ENCODE results near the gene CYBA. TPM values are rescaled to one million over a fixed set of nuclear protein-coding genes. Genes with fewer than 3 reads are reported as not detected.

CYBA gene
- total and polyA plus RNA-seq, 2 of the 13 experiments (the other 11 are each of a cell fraction or from before 2014, with no cell fraction given), result 196 to 250 TPM

DNA sequence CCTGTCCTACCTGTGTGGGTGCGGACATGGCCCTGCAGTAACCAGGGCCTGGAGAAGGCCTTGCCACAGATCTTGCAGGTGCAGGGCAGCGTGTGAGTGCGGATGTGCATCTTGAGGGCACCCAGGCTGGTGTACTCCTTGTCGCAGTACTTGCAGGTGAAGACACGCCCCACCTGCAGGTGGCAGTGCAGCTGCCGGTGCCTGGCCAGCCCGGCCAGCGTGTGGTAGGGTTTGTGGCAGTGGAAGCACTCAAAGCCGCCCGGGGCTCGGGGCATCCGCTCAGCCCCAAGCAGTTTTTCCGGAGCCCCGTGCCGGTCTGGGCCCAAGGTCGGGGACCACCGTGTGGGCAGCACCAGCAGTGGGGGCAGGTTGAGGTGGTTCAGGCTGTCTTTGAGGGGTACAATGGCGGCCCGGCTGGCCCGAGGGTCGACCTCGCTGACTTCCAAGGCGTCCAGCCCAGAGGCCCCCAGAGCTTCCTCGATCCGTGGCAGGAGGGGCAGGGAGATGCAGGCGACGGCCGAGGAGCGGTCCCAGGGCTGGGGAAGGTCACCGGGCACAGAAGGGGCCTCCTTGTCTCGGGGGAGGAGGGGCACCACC lies 30.3 kb upstream of the CYBA start (continued):
- TF ChIP-seq ZNF563 (CRISPR knock-in tag; IDR thresholded peaks at IDR 0.05), result no peak
- no peak for TF ChIP-seq SETDB1 (CRISPR knock-in tag; IDR thresholded peaks at IDR 0.05; ENCODE audit: borderline replicate concordance)
- no peak for TF ChIP-seq SUZ12 (IDR thresholded peaks at IDR 0.05; ENCODE audit: low read depth, low read length)
- TF ChIP-seq ZNF446 (CRISPR knock-in tag; IDR thresholded peaks at IDR 0.05), result no peak
- TF ChIP-seq IRX3 (CRISPR knock-in tag; IDR thresholded peaks at IDR 0.05; ENCODE audit: borderline replicate concordance, low read depth), result no peak
- TF ChIP-seq ASH2L (IDR thresholded peaks at IDR 0.05; ENCODE audit: insufficient read length, low read depth, low read length), result no peak
- TF ChIP-seq, protein P1, sequence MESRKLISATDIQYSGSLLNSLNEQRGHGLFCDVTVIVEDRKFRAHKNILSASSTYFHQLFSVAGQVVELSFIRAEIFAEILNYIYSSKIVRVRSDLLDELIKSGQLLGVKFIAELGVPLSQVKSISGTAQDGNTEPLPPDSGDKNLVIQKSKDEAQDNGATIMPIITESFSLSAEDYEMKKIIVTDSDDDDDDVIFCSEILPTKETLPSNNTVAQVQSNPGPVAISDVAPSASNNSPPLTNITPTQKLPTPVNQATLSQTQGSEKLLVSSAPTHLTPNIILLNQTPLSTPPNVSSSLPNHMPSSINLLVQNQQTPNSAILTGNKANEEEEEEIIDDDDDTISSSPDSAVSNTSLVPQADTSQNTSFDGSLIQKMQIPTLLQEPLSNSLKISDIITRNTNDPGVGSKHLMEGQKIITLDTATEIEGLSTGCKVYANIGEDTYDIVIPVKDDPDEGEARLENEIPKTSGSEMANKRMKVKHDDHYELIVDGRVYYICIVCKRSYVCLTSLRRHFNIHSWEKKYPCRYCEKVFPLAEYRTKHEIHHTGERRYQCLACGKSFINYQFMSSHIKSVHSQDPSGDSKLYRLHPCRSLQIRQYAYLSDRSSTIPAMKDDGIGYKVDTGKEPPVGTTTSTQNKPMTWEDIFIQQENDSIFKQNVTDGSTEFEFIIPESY (CRISPR knock-in tag; IDR thresholded peaks at IDR 0.05), result peak; percentile 9; the same call in 1 of the 2 replicates
- TF ChIP-seq ZNF180 (CRISPR knock-in tag; IDR thresholded peaks at IDR 0.05; ENCODE audit: borderline replicate concordance, low read depth), result no peak
- TF ChIP-seq ZC3H4 (CRISPR knock-in tag; IDR thresholded peaks at IDR 0.05; ENCODE audit: borderline replicate concordance), result no peak
- TF ChIP-seq, protein P2, sequence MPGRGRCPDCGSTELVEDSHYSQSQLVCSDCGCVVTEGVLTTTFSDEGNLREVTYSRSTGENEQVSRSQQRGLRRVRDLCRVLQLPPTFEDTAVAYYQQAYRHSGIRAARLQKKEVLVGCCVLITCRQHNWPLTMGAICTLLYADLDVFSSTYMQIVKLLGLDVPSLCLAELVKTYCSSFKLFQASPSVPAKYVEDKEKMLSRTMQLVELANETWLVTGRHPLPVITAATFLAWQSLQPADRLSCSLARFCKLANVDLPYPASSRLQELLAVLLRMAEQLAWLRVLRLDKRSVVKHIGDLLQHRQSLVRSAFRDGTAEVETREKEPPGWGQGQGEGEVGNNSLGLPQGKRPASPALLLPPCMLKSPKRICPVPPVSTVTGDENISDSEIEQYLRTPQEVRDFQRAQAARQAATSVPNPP (CRISPR knock-in tag; IDR thresholded peaks at IDR 0.05), result no peak
- peak; percentile 88 for TF ChIP-seq KDM4B (CRISPR knock-in tag; IDR thresholded peaks at IDR 0.05)
- TF ChIP-seq ZNF317 (CRISPR knock-in tag; IDR thresholded peaks at IDR 0.05), result 0 out of 2 replicates have a peak, but pooled peaks have one; percentile 22
- peak; percentile 29; the same call in 1 of the 2 replicates for TF ChIP-seq TFAP4 (IDR thresholded peaks at IDR 0.05; ENCODE audit: borderline replicate concordance, low read depth)
- no peak for TF ChIP-seq HMG20A (CRISPR knock-in tag; IDR thresholded peaks at IDR 0.05; ENCODE audit: borderline replicate concordance)
- TF ChIP-seq NBN (conservative IDR thresholded peaks at IDR 0.05), result no peak
- TF ChIP-seq ZNF12 (CRISPR knock-in tag; IDR thresholded peaks at IDR 0.05), result no peak
- no peak for TF ChIP-seq ZNF296 (CRISPR knock-in tag; conservative IDR thresholded peaks at IDR 0.05)
- TF ChIP-seq ZNF142 (CRISPR knock-in tag; IDR thresholded peaks at IDR 0.05), result no peak
- TF ChIP-seq YEATS4 (CRISPR knock-in tag; IDR thresholded peaks at IDR 0.05; ENCODE audit: borderline replicate concordance), result peak; percentile 26; the same call in 1 of the 2 replicates
